SJCRH30 (cell line): ENCODE results near the gene CLTB. TPM values are rescaled to one million over a fixed set of nuclear protein-coding genes. Genes with fewer than 3 reads are reported as not detected.

Experiments used
- DNase-seq, 2 experiments: peaks; one replicate each; pipeline ENCODE4 v3.0.0-alpha.2; 2015 to 2020
- H3K27ac ChIP-seq: fragments of 250-450 bp; sonication (Bioruptor Pico); 2 replicates; pipeline ENCODE4 v1.5.1; 2020; ENCODE audit warnings: mild to moderate bottlenecking, moderate library complexity
- H3K27me3 ChIP-seq: fragments of 250-450 bp; sonication (Bioruptor Pico); 2 replicates; pipeline ENCODE4 v1.5.1; 2020; ENCODE audit warnings: mild to moderate bottlenecking, moderate library complexity
- H3K36me3 ChIP-seq: fragments of 250-450 bp; sonication (Bioruptor Pico); 2 replicates; pipeline ENCODE4 v1.5.1; 2020; ENCODE audit warnings: mild to moderate bottlenecking, moderate library complexity
- H3K4me1 ChIP-seq: fragments of 250-450 bp; sonication (Bioruptor Pico); 2 replicates; pipeline ENCODE4 v1.5.1; 2020; ENCODE audit warnings: mild to moderate bottlenecking, moderate library complexity
- H3K4me3 ChIP-seq: fragments of 250-450 bp; sonication (Bioruptor Pico); 2 replicates; pipeline ENCODE4 v1.5.1; 2020; ENCODE audit warnings: mild to moderate bottlenecking, moderate library complexity
- H3K9me3 ChIP-seq: fragments of 250-450 bp; sonication (Bioruptor Pico); replicated peaks from 2 replicates; pipeline ENCODE4 v1.5.1; 2020; ENCODE audit warnings: mild to moderate bottlenecking, moderate library complexity
- total RNA-seq: library from RNA; depleted of rRNA; stranded (reverse); fragments of >200 nt; shearing (Covaris generic); gene quantifications from 2 replicates; pipeline ENCODE4 v1.2.3, GENCODE V29; 2014

Gene CLTB
- total RNA-seq, 1 experiment from 2014 or later = 29.6 TPM

- Histone ChIP-seq H3K27ac (peak overlapping the region; percentile 98), H3K36me3 (peaks cover 49% of the 10 kb centered on the region)
These were observed 28.9 kb downstream of the CLTB start for GRCh38 chr5:176387384-176387925.

GRCh38 chr5:176386491-176386890, 29.8 kb downstream of the CLTB start:
- Histone ChIP-seq H3K4me1 (0 out of 2 replicates have a peak, but pooled peaks cover 3% of the 10 kb centered on the region), H3K36me3 (peaks cover 57% of the 10 kb centered on the region), H3K4me3 (no peak overlapping the region), H3K27me3 (no peaks in the 10 kb centered on the region), H3K27ac (no peak overlapping the region), H3K9me3 (no peaks in the 10 kb centered on the region)
- no peak for DNase-seq

More at GRCh38 chr5:176387384-176387925, 28.9 kb downstream of the CLTB start:
- no peaks in the 10 kb centered on the region for H3K27me3 ChIP-seq
- 0 out of 2 replicates have a peak, but pooled peaks cover 3% of the 10 kb centered on the region for H3K4me1 ChIP-seq
- DNase-seq = no peak
- H3K4me3 ChIP-seq = peak overlapping the region; percentile 80
- H3K9me3 ChIP-seq = no peaks in the 10 kb centered on the region

GRCh38 chr5:176384991-176385390, 31.3 kb downstream of the CLTB start:
- Histone ChIP-seq H3K4me3 (no peak overlapping the region), H3K27ac (no peak overlapping the region), H3K27me3 (no peaks in the 10 kb centered on the region), H3K4me1 (0 out of 2 replicates have a peak, but pooled peaks cover 3% of the 10 kb centered on the region), H3K36me3 (peaks cover 52% of the 10 kb centered on the region), H3K9me3 (no peaks in the 10 kb centered on the region)
- DNase-seq = no peak

GRCh38 chr5:176384366-176384930, 31.9 kb downstream of the CLTB start:
- H3K4me3 ChIP-seq = no peak overlapping the region
- H3K4me1 ChIP-seq = 0 out of 2 replicates have a peak, but pooled peaks cover 3% of the 10 kb centered on the region
- no peak for DNase-seq
- H3K36me3 ChIP-seq = peaks cover 52% of the 10 kb centered on the region
- H3K27me3 ChIP-seq = no peaks in the 10 kb centered on the region
- no peak overlapping the region for H3K27ac ChIP-seq
- H3K9me3 ChIP-seq = no peaks in the 10 kb centered on the region

- H3K4me3 ChIP-seq = no peak overlapping the region
- H3K9me3 ChIP-seq = no peaks in the 10 kb centered on the region
- 0 out of 2 replicates have a peak, but pooled peaks cover 3% of the 10 kb centered on the region for H3K4me1 ChIP-seq
- peaks cover 52% of the 10 kb centered on the region for H3K36me3 ChIP-seq
- H3K27ac ChIP-seq = no peak overlapping the region
- H3K27me3 ChIP-seq = no peaks in the 10 kb centered on the region
- DNase-seq = no peak
These were observed 32.4 kb downstream of the CLTB start for GRCh38 chr5:176383961-176384360.

- no peak for DNase-seq
- Histone ChIP-seq H3K27me3 (no peaks in the 10 kb centered on the region), H3K4me1 (0 out of 2 replicates have a peak, but pooled peaks cover 3% of the 10 kb centered on the region), H3K9me3 (no peaks in the 10 kb centered on the region), H3K4me3 (no peak overlapping the region), H3K27ac (no peak overlapping the region), H3K36me3 (peaks cover 52% of the 10 kb centered on the region)
These were observed 33.0 kb downstream of the CLTB start for GRCh38 chr5:176383248-176383905.

- no peak for DNase-seq
These were observed 33.6 kb downstream of the CLTB start for GRCh38 chr5:176382721-176383120.

GRCh38 chr5:176381979-176382378, 34.4 kb downstream of the CLTB start:
- Histone ChIP-seq H3K27me3 (no peaks in the 10 kb centered on the region), H3K36me3 (peaks cover 52% of the 10 kb centered on the region), H3K27ac (no peak overlapping the region), H3K9me3 (no peaks in the 10 kb centered on the region), H3K4me3 (no peak overlapping the region), H3K4me1 (no peaks in the 10 kb centered on the region)
- no peak for DNase-seq

More at GRCh38 chr5:176382721-176383120, 33.6 kb downstream of the CLTB start:
- H3K36me3 ChIP-seq = peaks cover 52% of the 10 kb centered on the region
- no peak overlapping the region for H3K27ac ChIP-seq
- H3K4me1 ChIP-seq = 0 out of 2 replicates have a peak, but pooled peaks cover 3% of the 10 kb centered on the region
- H3K27me3 ChIP-seq = no peaks in the 10 kb centered on the region
- H3K9me3 ChIP-seq = no peaks in the 10 kb centered on the region
- no peak overlapping the region for H3K4me3 ChIP-seq

- Histone ChIP-seq H3K4me1 (no peaks in the 10 kb centered on the region), H3K36me3 (peaks cover 49% of the 10 kb centered on the region), H3K4me3 (no peak overlapping the region), H3K27ac (no peak overlapping the region), H3K9me3 (no peaks in the 10 kb centered on the region), H3K27me3 (no peaks in the 10 kb centered on the region)
- no peak for DNase-seq
These were observed 34.9 kb downstream of the CLTB start for GRCh38 chr5:176381423-176381822.

- H3K4me3 ChIP-seq = no peak overlapping the region
- no peaks in the 10 kb centered on the region for H3K9me3 ChIP-seq
- H3K27me3 ChIP-seq = no peaks in the 10 kb centered on the region
- H3K27ac ChIP-seq = no peak overlapping the region
- H3K36me3 ChIP-seq = peaks cover 36% of the 10 kb centered on the region
- DNase-seq = no peak
- H3K4me1 ChIP-seq = no peaks in the 10 kb centered on the region
These were observed 36.5 kb downstream of the CLTB start for GRCh38 chr5:176379881-176380280.

GRCh38 chr5:176373100-176373818, 43.1 kb downstream of the CLTB start:
- Histone ChIP-seq H3K27me3 (no peaks in the 10 kb centered on the region), H3K9me3 (no peaks in the 10 kb centered on the region)
- DNase-seq = no peak

GRCh38 chr5:176371621-176372539, 44.5 kb downstream of the CLTB start:
- DNase-seq = no peak
- Histone ChIP-seq H3K27me3 (no peaks in the 10 kb centered on the region), H3K4me1 (no peaks in the 10 kb centered on the region), H3K4me3 (no peak overlapping the region), H3K36me3 (no peaks in the 10 kb centered on the region), H3K9me3 (no peaks in the 10 kb centered on the region), H3K27ac (no peak overlapping the region)

More at GRCh38 chr5:176373100-176373818, 43.1 kb downstream of the CLTB start:
- Histone ChIP-seq H3K4me3 (no peak overlapping the region), H3K36me3 (no peaks in the 10 kb centered on the region), H3K27ac (no peak overlapping the region), H3K4me1 (no peaks in the 10 kb centered on the region)

- H3K9me3 ChIP-seq = no peaks in the 10 kb centered on the region
- H3K27ac ChIP-seq = no peak overlapping the region
- no peaks in the 10 kb centered on the region for H3K27me3 ChIP-seq
- H3K36me3 ChIP-seq = no peaks in the 10 kb centered on the region
- no peak overlapping the region for H3K4me3 ChIP-seq
- no peaks in the 10 kb centered on the region for H3K4me1 ChIP-seq
- DNase-seq = no peak
These were observed 46.2 kb downstream of the CLTB start for GRCh38 chr5:176369934-176370711.
